GM18499 (cell line): ENCODE results near the gene SFMBT2.
"Not testable (repeated sequence)": the region's sequence is repeated elsewhere in the genome, so short reads cannot be mapped to it uniquely, and the experiment has no call there.

Experiments
- ATAC-seq: cut with Tn5 transposase; IDR thresholded peaks from one replicate; pipeline ENCODE4 v1.9.1; 2021; ENCODE audit warnings: moderate number of reproducible peaks; ENCODE audit not compliant: insufficient read depth, unreplicated experiment

Gene SFMBT2

DNA sequence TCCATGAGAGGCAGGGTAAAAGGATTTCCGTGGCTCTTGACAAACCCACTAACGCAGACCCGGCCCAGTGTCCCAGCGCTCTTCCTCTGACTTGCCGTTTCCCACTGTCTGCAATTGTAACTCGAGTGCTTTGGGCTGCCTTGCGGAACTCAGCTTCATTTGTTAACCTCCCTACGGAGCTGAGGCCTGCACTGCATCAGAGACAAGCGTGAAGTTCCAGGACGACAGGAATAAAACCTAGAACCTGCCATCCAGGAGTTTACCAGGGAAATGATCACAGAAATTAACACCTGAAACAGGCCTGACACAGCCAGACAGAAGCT is 76.2 kb downstream of the SFMBT2 start:
- no peak for ATAC-seq

DNA sequence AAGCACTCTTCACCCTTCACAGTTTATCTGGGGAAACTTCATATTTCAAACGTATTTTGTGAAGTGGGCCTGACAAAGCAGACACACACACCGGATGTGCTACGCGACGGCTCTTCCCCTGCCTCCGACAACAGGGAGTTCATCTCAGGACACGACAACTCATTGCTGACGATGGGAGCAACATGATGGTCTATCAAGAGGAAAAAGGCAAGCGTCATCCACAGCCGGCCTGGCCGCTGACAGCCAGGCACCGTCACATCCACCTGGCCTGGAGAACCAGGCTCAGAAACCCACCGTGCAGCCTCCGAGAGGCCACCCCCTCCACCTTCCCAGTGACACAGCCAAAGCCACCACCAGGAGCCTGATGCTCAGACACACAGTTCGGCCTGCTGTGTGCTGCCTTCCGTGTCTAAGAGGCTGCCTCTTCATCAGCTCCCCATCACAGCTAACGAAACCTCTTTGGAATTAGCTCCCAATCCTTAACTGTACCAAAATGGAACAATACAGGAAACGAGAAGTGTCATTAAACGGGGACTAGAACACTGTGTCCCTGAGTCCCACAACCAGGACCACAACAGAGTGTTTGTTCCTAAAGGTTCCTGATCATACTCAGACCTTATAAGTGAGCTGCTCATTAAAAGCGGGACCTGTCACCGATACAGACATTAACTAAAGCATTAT is 76.7 kb downstream of the SFMBT2 start:
- no peak for ATAC-seq

DNA sequence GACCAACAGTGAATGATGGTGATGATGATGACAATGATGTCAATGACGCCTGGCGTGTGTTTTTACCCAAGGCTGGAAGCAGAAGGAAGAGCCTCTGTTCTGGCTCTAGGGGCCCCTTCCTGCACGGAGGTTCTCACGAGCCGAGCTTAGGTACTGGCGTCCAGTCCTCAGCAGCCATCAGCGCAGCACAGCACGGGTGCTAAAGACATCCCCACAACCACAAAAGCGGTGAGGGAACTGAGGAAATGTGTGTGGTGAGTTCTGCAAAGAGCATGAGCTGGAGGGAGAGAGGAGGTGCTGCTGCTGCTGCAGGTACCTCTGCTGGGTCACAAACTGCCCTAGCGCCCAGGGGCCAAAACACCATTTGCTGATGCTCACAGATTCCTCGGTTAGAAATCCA is 81.6 kb downstream of the SFMBT2 start:
- ATAC-seq = no peak

GRCh38 chr10:7327885-7328284 is 82.9 kb downstream of the SFMBT2 start:
- no peak for ATAC-seq

DNA sequence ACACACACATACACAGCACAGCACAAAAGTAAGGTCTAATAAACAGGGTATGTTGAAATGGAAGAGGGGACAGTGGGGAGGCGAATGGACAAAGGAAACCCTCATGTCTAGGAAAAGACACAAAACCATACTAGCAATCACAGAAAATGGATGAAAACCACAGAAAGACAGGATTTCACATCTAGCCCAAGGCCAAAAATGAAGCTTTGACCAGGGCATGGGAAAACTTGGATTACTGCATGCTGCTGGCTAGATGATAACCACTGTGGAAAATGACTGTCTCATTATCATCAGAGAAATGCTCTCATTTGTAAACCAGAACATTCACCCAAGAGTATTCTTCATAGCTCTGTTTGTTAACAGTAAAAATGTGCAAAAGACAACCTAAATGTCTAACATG is 88.2 kb downstream of the SFMBT2 start:
- ATAC-seq = no peak

DNA sequence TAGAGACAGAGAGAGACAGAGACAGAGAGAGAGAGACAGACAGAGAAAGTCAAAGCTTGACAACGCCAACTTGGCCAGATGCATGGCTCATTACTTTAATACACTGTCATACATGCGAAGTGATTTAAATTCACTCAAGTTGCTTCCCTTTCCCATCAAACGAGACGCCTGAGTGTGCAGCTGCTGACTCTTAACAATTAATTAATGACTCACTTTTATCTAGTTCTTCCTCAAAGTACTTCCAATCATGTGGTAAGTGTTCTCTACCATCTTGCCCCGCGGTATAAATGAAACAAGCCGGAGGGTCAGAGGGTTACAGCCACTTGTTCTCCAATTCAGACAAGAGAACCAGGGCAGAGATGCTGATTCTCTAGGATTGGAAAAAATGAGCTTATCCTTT is 90.8 kb downstream of the SFMBT2 start:
- ATAC-seq = no peak

- no peak for ATAC-seq
Observed at GRCh38 chr10:7319632-7320031, 91.2 kb downstream of the SFMBT2 start.

GRCh38 chr10:7318836-7319235 is 92.0 kb downstream of the SFMBT2 start:
- ATAC-seq = no peak

- no peak for ATAC-seq
Observed at GRCh38 chr10:7317786-7318446, 92.9 kb downstream of the SFMBT2 start.

- ATAC-seq = no peak
Observed at GRCh38 chr10:7316839-7317238, 94.0 kb downstream of the SFMBT2 start.

DNA sequence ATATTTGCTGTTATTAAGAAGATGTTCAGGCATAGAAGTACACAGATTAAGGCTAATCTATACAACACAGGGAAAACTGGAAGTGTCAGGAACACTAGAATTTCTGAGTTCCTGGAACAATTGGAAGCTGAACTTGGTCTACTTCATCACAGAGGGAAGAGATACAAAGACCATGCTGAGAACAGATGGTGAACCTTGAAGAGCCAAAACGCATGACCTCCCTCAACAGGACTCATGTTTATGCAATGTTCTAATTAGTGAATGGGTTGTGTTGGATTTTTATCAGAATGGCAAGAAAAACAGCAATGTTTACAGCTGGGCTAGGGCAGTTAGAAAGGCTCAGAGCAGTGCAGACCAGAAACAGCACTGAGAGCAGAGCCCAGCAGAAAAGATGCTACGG is 94.9 kb downstream of the SFMBT2 start:
- ATAC-seq = no peak

GRCh38 chr10:7314170-7314569 is 96.7 kb downstream of the SFMBT2 start:
- no peak for ATAC-seq

DNA sequence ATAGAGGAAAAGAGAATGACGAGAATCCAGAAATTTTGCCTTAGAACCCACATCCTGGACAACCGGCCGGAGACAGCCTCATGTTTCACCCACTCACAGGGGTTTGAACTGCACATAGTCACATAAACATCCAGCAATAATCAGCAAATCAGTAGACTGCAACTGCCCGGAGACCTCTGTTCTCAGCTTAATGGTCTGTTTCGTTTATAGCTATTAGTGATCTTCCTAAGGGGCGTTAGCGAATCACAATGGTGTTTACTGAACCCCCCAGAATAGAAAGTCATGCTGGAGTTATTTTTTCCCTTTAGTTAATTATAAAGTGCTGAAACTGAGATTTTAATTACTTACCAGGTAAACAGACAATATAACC is 98.4 kb downstream of the SFMBT2 start:
- no peak for ATAC-seq

DNA sequence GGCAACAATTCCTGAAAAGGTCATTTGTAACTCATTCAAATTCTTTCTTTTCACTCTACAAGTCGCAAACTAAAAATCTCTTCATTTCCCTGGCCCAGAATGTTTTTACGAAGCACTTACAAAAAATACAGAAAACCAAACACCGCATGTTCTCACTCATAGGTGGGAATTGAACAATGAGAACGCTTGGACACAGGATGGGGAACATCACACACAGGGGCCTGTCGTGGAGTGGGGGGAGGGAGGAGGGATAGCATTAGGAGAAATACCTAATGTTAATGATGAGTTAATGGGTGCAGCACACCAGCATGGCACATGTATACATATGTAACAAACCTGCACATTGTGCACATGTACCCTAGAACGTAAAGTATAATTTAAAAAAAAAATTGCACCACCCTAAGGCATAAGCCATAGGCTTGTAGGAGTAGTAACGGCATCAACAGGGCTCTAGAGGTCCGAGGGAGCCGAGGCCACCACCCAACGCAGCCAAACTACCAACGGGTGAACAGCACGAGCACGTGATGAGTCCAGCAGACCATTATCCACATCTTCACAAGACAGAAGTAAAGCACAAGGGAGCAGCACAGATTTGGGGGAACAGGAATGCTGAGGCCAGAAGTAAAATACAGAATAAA is 98.9 kb downstream of the SFMBT2 start:
- ATAC-seq = not testable (repeated sequence)

DNA sequence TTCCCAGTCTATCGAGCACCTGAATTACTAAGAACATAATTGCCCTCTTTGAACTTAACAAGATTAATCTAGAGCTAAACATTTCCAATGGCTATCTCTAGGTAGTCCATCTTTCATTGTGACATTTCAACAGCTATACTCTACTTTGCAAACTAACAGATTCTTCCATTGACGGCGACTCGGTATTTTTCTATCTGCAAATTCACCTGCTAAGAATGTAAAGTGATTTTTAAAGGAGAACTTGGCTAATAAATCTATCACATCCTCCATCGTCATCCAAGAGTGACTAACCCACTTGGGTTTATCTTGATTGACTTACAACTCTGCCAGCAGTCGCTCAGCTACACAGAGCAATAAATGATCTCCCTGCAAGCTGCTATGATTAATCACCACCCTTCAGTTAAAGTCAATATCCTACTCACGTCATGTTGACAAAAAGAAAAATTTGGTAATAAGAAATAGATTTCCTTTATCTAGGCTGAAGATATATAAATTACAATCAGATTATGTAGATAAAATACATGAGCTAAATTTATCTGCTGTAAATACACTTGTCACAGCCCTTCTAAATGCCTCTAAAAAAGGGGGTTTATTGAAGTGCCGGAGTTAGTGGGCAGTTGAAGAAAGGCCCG is 99.5 kb downstream of the SFMBT2 start:
- ATAC-seq = no peak

GRCh38 chr10:7310076-7310475 is 100.8 kb downstream of the SFMBT2 start:
- no peak for ATAC-seq

DNA sequence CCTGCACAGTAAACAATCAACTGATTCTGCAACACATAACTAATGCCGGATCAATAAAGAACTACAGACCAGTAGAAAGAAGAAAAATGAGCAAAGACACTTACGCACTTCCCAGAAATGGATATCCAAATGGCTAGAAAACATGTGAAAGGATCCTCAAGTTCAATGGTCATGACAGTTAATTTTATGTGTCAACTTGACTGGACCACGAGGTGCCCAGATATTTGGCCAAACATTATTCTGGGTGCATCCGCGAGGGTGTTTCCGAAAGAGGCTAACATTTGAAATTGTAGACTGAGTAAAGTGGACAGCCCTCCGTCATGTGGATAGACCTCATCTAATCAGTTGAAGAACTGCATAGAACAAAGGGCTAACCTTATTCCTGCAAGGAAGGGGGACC is 102.0 kb downstream of the SFMBT2 start:
- no peak for ATAC-seq

DNA sequence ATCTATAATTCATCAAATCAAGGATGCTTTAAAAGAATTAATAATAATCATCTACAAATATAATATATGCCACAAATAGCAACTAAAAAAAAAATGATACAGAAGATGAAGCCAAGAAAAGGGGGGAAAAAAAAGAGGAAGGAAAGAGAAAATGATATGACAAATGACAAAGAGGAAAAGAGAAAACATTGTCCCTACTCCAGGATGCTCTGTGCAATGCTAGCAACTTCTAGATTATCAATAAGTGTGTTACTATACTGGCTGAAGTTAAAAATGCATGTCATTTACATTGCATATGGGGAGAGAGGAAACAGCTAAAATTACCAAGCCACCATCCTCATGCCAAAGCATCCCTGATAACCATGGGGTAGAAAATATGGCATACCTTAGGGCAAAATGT is 104.2 kb downstream of the SFMBT2 start:
- ATAC-seq = no peak

- no peak for ATAC-seq
Observed at GRCh38 chr10:7306147-7306546, 104.7 kb downstream of the SFMBT2 start.

DNA sequence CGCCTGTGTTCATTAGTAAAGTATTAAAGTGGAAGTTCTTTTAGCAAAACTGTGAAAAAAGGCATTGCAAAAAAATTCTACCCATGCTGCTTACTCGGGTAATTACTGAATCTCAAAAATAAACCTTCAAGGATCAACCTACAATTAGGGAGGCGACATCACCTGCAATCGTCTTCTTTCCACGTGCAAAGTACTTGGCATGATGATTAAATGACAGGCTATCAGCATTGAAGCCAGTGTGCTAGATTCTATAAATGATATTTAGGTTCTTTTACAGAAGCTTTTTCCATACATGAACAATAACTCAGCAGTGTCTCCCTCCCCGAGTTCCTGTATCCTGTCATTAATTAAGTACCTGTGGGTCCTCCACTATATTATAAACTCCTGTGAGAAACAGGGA is 105.8 kb downstream of the SFMBT2 start:
- no peak for ATAC-seq

DNA sequence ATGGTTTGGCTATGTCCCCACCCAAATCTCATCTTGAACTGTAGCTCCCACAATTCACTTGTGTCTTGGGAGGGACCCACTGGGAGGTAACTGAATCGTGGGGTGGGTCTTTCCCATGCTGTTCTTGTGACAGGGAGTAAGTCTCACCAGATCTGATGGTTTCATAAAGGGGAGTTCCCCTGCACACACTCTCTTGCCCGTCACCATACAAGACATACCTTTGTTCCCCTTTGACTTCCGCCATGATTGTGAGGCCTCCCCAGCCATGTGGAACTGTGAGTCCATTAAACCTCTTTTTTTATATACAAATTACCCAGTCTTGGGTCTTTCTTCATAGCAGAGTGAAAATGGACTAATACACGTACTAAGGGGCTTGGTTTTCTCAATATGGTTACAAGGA is 106.7 kb downstream of the SFMBT2 start:
- no peak for ATAC-seq
